ENCODE results near the gene SHMT2.

DNA sequence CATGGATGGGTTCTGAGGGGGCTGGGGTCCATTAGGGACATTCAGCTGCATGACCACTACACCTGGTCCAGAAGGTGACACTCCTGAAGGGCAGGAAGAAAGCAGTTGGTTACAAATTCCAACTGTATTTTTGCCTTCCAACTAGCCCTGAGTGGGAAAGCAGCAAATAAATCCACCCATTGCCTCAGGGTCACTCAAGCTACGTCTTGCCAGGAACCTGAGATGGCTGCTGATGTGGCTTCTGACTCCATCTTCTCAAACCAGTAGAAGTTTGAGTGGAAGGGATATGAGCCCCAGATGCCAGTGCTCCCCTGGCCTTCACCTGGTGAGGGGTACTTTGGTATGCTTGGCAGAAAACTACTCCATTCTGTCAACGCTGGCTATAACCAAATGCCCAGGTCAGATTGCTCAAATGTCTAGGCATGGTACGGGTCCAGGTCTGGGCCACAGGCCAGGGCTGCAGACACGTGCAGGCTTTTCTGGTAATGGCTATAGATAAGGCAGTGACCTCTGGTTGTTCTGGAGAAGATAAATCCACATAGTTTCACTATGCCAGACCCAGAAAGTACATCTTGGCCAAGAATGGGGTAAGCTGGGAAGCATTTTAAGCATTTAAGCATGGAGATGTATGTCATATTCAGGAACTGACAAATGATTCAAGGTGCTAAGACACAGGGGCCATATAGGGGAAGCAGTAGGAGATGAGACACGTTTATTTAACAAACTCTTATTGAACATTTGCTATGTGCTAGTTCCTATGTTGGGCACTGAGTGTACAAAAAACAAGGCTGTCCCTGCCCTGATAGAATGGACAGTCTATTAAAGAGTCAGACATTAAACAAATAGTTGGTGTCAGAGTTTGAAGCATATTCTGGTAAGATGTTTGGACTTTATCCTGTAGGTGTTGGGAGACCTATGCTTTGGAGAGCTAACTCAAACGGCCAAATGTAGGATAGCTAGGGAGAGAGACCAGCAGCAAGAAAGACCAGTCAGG is 29.8 kb downstream of the SHMT2 start:
- TF ChIP-seq, protein P1, sequence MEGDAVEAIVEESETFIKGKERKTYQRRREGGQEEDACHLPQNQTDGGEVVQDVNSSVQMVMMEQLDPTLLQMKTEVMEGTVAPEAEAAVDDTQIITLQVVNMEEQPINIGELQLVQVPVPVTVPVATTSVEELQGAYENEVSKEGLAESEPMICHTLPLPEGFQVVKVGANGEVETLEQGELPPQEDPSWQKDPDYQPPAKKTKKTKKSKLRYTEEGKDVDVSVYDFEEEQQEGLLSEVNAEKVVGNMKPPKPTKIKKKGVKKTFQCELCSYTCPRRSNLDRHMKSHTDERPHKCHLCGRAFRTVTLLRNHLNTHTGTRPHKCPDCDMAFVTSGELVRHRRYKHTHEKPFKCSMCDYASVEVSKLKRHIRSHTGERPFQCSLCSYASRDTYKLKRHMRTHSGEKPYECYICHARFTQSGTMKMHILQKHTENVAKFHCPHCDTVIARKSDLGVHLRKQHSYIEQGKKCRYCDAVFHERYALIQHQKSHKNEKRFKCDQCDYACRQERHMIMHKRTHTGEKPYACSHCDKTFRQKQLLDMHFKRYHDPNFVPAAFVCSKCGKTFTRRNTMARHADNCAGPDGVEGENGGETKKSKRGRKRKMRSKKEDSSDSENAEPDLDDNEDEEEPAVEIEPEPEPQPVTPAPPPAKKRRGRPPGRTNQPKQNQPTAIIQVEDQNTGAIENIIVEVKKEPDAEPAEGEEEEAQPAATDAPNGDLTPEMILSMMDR (IDR thresholded peaks at IDR 0.05; ENCODE audit: low read depth, low read length): no peak
- no peak for TF ChIP-seq POLR2A (IDR thresholded peaks at IDR 0.05; ENCODE audit: extremely low read depth, insufficient read length)
- TF ChIP-seq, protein P2, sequence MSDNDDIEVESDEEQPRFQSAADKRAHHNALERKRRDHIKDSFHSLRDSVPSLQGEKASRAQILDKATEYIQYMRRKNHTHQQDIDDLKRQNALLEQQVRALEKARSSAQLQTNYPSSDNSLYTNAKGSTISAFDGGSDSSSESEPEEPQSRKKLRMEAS (IDR thresholded peaks at IDR 0.05; ENCODE audit: low read depth, low read length): no peak

Measured in NB4 (cell line).